ENCODE data around the gene KLF13.

DNA sequence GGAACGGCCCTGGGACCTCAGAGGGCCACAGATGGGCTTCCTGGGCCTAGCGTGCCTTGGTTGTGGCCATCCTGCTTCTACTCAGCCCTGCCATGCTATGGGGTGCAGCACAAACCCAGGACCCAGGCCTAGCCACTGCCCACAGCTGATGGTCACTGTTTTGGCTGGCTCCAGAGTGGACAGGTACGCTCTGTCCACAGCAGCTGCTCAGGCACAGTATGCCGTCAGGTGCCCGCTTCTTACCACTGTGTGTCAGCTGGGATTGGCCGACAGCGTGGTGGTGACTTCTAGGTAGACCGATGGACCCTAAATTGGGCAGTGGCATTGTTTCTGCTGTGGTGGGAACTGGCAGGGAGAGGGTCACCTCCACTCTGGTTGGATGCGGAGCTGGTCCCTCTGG, 47.3 kb downstream of the KLF13 start:
- TF ChIP-seq, protein P1, sequence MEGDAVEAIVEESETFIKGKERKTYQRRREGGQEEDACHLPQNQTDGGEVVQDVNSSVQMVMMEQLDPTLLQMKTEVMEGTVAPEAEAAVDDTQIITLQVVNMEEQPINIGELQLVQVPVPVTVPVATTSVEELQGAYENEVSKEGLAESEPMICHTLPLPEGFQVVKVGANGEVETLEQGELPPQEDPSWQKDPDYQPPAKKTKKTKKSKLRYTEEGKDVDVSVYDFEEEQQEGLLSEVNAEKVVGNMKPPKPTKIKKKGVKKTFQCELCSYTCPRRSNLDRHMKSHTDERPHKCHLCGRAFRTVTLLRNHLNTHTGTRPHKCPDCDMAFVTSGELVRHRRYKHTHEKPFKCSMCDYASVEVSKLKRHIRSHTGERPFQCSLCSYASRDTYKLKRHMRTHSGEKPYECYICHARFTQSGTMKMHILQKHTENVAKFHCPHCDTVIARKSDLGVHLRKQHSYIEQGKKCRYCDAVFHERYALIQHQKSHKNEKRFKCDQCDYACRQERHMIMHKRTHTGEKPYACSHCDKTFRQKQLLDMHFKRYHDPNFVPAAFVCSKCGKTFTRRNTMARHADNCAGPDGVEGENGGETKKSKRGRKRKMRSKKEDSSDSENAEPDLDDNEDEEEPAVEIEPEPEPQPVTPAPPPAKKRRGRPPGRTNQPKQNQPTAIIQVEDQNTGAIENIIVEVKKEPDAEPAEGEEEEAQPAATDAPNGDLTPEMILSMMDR (IDR thresholded peaks at IDR 0.05), result no peak
- no peak for TF ChIP-seq POLR2A (IDR thresholded peaks at IDR 0.05)

Data from breast epithelium (tissue), 3 donors.